Activated T-cell treated with anti-CD3 and anti-CD28 coated beads, Interleukin-2, amount 50 U/mL, for 48 hours (primary cell): ENCODE measurements around the gene FECH.
"Not testable (repeated sequence)": the region's sequence is repeated elsewhere in the genome, so short reads cannot be mapped to it uniquely, and the experiment has no call there.

Experiments used
- DNase-seq, 2 experiments: peaks; one replicate each; pipeline ENCODE4 v3.0.0-alpha.2; 2020

FECH gene

DNA sequence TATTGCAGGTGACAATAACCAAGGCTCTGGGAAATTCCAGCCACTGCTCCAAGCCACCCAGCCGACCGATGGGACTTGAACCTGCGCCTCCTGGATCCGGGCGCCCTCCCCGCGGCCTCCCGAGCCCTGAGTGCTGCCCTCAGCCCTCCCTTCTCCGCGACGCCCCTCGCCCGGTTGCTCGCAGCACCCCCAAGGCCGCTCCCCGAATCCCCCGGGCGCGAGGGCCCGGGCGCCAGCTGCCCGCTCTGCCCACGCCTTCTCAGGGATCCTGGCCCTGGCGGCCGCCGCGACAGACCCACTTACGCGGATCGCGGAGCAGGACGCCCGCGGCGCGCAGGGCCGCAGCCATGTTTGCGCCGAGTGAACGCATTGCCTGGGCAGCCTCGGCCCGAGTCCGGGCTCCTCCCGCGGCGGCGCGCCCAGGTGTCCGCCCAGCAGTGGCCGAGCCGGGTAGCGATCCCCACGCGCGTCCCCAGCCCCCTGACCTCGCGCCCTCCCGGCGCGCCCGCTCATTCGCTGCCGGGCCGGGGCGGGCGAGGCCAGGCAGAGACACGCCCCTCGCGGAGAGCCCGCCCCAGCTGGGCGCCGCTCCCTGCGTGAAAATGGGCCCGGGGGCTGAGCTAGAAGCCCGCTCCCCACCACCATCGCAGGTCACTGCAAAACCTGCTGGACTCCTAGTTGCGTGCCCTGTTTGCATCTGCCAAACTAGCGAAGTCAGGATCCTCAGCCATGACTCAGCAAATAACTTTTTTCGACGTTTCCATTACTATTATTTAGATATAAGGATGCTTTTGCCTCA is at the start of gene FECH:
TSS of gene FECH (minus strand) at position 452 of the 799 bp plus-strand sequence. CDS start at position 370, 82 bp downstream.
- peak; percentile 71 to 79 for DNase-seq

- DNase-seq, result no peak
Measured at GRCh38 chr18:57635003-57635822, 48.7 kb upstream of the FECH start.

DNA sequence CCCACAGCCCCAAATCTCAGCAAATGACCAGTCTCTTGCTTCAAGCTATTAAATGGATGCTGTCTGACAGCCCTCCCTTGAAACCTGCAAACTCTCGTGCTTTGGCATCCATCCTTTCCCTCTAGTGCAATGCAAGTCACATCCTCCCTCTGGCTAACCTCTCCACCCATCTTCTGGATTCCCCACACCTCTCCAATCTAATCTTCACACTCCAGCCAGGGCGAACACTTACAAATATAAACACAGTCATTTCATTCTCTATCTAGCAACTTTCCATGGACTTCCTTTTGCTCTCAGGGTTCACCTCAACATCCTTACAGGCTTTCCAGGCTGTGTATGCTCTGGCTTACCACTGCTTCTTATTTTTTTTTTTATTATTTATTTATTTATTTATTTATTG is 45.2 kb upstream of the FECH start:
- no peak for DNase-seq

GRCh38 chr18:57630754-57631595 is 44.5 kb upstream of the FECH start:
- DNase-seq, result no peak

DNA sequence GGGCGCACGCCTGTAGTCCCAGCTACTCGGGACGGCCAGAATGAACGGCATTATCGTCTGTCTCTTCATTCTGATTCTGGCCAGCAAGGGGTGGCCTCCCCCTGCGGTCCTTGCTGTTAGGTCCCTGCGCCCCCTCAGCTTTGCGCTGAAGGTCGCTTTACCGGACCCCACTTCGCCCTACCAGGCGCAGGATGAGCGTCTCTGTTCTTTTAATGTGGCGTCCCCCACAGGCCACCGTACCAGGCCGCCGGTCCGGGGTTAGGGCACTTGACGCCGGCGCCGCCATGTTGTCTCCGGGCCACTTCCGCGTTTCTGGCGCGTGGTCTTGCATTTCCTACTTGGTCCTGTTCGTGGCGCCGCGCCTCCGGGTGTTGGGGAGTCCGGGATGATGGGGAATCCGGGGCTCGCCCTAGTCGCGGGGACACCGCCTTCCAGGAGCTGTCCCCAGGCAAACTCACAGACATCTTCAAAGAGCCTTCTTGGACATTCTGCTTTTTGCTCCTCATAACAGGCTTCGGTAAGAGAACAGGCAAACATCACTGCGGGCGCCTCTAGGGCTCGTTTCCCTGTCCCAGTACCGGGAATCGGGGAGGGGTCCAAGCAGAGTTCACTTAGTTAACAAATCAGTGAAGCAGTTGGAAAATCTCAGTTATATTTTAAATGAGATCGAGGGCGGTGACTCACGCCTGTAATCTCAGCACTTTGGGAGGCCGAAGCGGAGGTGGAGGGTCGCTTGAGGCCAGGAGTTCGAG is 43.7 kb upstream of the FECH start:
- peak; percentile 96 for DNase-seq

DNA sequence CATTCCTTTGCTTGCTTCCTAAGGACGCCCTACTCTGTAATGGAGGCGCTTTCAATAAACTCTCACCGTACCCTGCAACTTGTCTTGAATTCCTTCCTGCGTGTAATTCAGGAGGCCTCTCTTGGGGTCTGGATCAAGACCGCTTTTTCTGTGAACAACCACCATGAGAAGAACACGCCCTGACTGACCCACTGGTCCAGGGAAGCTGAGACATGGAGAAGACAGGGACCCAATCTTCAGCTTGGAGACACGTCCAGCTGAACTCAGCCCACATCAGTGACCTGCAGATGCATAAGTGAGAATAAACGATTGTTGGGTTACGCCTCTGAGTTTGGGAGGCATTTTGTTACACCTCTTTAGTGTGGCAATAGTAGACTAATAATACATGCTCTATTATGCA is 42.9 kb upstream of the FECH start:
- no peak for DNase-seq

DNA sequence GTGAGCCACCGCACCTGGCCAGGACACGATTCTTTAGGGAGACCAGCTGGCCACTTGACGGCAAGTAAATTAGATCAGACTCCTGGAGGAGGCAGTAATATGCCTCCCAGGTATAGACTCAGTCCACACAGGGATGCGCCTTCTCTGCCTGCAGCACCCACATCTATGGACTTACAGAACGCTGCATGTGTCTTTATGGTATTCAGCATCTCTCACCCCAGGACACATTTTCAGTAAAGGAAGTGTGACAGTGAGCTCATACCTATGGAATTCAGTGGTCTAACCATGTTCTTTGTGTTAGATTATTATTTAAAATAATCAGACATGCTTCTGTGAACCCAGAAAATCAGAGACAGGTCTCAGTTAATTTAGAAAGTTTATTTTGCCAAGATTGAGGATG is 41.0 kb upstream of the FECH start:
- no peak for DNase-seq

- DNase-seq, result no peak
Measured at GRCh38 chr18:57624988-57625387, 38.5 kb upstream of the FECH start.

DNA sequence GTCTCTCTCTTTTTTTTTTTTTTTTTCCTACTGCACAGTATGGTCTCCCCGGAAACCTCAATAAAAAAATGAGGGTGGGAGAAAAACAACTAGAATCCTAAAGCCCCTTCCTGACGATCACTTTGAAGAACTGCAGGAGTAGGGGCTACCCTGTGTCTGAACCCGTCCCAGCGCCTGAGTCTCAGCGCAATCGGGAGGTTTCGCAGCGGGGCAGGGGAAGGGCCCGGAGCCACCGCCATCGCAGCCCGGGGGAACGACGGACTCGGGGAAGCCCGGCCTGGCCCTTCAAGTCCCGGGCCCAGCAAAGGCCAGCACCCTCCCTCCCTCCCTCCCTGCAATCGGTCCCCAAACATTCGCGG is 34.7 kb upstream of the FECH start:
- no peak for DNase-seq

- DNase-seq, result no peak
Measured at GRCh38 chr18:57619876-57620275, 33.4 kb upstream of the FECH start.

GRCh38 chr18:57618910-57619309 is 32.4 kb upstream of the FECH start:
- DNase-seq, result no peak

- DNase-seq, result no peak
Measured at GRCh38 chr18:57603871-57604270, 17.4 kb upstream of the FECH start.

- no peak for DNase-seq
Measured at GRCh38 chr18:57595347-57595746, 8.8 kb upstream of the FECH start.

DNA sequence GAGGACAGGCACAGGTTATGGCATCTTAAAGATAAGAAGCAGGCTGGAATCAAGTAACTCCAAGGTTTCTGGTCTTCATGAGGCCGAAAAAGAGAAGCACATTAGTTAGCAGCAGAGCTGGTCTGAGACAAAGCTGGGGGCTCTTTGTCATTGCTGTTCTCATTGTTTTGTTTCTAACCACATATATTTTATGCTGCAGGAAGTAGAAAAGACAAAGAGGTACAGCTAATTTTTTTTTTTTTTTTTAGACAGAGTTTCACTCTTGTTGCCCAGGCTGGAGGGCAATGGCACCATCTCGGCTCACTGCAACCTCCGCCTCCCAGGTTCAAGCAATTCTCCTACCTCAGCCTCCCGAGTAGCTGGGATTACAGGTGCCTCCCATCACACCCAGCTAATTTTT is 6.2 kb upstream of the FECH start:
- DNase-seq, result not testable (repeated sequence)

- DNase-seq, result no peak
Measured at GRCh38 chr18:57589161-57589560, 2.7 kb upstream of the FECH start.

DNA sequence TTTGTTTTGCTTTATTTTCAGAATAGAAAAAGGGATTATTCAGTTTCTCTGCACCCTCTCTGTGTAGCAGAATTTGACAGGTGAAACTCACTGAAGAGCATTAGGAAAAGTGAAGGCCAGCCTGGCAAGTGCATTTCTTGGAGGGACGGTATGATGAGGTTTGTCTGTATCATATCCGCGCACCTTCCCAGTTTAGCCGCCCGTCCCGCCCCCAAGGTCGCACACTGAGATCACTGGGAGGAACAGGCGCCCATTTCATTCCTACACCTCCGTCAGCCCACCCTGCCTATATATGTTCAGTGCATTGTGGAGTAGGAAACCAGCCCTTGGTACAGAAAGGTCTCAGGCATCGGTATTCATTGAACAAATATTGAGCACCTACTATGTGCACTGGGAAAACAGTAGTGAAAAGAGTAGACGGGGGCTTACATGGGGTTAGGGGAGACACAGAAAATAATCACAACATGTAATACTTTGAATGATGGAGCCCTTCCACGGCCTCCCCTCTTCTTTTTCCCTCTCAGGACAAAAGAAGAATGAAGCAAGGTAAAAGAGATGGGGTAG is 678 bp upstream of the FECH start:
- DNase-seq, result no peak

DNA sequence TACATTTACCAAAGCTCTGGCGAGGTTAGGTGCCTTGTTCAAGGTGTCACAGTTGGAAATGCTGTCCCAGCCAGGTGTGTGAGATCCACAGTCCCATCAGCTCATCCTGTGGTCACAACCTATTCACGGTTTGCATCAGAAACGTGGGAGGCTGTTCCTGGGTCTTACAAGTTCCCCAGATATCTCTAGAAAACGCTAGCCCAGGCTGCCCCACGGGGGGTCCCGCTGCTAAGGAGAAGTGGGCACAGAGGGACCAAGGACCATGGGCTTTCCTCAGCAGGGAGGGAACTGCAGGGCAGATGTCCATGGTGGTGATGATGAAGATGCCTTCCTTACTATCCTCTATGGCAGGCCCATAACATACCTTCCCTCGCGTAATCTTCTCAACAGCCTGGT is 649 bp downstream of the FECH start:
- peak; percentile 39 to 42 for DNase-seq

DNA sequence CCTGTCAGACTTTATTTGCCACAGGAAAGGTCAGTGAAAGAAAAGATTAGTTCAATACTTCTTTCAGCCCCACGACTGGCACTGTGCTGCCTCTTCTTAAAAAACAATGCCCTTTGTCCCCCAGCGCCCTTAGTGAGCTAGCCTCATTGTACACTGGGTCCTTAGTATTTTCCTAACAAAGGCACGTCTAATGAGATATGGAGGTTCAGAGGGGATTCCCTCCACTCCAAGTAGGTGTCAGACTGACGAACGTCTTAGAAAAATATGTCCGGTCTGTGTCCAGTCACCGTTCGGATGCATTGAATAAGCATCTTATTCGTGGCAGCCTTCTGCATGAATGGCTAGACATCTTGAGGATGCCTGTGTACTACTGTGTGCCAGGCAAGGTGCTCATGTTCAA is 1.1 kb downstream of the FECH start:
- DNase-seq, result no peak

DNA sequence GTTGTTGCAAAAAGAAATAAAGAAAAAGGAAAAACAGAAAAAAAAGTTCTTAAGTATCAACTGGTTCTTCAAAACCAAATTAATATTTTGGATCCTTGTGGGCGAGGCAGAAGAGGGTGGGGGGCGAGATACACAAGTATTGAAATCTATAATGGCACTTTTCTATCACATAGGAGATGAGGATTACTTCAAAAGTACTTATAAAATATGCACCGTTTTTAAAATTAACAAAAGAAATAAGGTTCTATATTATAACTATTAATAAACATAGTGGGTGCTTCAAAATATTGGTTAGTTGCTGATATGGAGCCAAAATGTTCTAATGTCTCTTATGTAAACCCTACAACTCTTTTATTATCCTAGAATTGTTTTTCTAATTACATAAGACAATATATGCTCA is 2.1 kb downstream of the FECH start:
- no peak for DNase-seq

DNA sequence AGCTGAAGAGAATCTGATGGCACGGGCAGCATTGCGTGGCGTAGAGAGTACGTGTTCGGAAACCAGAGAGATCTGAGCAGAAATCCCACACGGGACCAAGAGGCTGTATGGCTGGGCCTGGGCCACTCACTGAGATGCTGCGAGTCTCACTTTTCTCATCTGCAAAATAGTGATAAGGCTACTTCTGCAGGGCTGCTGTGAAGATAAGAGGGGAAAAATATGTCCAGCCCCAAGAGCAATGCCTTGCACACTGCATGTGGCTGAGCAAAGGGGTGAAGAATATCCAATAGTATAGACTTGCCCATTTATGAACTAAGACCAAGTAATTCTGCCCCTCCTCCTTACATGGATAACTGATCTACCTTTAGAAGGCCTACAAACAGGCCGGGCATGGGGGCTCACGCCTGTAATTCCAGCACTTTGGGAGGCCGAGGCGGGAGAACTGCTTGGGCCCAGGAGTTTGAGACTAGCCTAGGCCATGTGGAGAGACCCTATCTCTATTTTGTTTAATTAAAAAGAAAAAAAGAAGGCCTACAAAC is 3.1 kb downstream of the FECH start:
- no peak for DNase-seq

- no peak for DNase-seq
Measured at GRCh38 chr18:57581301-57581934, 5.1 kb downstream of the FECH start.
